Endometrium (tissue), 2 donors: Measurements from ENCODE around the gene DOK4.
A peak's percentile ranks its signal among the peaks of the same experiment; 100 is the strongest.

Experiments
- FAIRE-seq: peaks from 2 replicates; lab custom pipeline; 2012; peaks lifted over from hg19 to GRCh38; lab: Jason Lieb, UNC
- donor health status: control.
- donor health status: control.

Gene DOK4

DNA sequence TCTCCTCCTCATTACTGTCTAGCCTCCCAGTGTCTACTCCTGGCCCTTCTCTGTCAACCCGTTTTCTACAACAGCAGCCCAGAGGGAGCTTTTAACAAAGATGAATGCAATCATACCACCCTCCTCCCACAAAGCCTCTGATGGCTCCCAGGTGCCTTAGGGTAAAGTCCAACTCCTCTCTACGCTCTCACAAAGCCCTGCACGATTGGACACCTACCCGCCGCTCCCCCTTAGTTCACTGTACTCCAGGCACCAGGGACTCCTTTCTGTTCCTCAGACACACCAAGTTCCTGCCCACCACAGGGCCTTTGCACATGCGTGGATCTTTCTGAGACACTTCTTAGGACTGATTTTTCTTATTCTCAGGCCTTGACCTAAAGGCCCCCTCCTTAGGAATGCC lies 32.6 kb upstream of the DOK4 start:
- FAIRE-seq, result no peak

DNA sequence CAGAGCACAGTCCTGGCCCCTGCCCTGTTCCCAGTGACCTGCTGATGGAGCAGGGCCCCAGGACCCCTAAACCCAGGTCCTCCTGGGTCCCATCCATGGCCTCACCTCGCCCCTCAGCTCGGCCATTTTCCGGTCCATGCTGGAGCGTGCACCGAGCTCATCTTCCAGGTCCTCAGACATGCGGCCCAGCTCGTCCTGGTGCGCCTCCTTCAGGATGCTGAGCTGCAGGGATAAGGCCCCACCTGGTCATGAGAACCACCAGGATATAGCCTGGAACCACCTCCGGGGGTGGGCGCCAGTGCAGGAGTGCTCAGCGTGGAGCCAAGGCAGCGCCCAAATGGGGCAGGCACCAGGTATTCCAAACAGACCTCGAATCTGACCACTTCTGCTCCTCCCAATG lies 32.2 kb upstream of the DOK4 start:
- no peak for FAIRE-seq

DNA sequence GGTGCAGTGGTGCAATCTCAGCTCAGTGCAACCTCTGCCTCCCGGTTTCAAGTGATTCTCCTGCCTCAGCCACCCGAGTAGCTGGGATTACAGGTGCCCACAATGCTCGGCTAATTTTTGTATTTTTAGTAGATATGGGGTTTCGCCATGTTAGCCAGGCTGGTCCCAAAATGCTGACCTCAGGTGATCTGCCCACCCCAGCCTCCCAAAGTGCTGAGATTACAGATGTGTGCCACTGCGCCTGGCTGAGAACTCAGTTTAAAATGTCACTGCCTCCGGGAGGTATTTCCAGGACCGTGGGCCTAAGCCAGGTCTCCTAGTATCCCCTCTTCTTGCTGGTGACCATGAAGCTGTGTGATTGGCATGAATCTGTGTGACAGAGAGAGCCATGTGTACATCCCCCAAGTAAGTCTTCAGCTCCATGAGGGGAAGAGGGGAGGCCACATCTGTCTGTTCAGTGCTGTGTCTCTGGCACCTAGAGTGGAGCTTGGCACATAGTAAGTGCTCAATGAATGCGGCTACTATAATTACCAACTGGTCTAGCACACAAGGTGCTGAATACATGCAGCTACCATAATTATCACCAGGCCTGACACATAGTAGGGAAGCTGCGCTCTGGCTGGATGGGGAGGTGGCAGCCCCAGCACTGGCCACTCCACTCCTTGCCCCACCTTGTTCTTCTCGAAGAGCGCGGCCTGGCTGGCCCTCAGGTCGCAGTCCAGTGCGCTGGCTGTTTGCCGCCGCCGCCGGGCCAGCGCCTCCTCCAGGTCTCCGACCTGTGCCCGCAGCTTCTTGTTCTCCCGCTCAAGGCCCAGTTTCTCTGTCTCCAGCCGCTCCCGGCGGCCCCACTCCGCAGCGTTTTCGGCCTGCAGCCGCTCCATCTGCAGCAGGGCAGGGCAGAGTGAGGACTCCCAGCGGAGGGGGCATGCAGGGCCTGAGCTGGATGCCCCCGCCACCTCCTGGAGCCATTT lies 31.4 kb upstream of the DOK4 start:
- FAIRE-seq, result no peak

DNA sequence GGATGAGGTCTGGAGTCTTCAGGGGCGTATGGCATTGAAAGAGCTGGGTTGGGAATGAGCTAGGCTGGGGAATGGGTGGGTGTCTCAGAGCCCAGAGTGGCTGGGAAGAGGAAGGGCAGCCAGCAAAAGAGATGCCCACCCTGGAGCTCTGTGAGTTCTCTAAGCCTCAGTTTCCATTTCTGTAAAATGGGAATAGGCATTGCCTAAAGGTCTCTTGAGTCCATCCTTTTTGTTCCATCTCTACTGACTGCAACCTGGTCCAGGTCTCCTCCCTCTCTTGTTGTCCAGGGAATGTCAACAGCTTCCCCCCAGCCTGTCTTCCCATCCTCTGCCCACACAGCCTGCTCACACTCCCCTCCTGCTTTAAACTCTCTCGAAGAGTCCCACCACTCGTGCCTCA lies 30.5 kb upstream of the DOK4 start:
- no peak for FAIRE-seq

DNA sequence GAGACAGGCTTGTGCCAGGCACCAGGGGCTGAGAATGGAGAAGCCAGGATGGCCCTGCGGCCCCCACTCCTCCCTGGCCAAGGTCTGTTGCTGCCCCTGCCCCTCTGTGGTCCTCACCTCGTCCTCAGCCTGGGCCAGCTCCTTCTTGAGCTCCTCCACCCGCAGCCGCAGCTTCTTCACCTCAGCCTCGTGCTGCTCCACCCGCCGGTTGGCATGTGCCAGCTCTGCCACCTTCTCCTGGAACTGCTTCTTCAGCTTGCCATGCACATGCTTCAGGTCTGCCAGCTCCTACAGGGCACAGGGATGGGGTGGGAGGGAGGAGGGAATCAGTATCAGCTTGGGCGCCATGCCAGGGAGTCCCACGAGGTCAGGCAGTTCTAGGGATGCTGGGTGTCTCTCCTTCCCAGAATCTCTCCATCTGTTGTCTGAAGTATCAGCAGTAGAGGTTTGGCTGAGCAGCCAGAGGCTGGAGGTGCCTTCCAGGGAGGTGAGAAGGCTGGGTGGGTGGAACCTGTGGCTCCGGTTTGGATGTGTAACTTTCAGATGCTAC lies 30.0 kb upstream of the DOK4 start:
- no peak for FAIRE-seq

DNA sequence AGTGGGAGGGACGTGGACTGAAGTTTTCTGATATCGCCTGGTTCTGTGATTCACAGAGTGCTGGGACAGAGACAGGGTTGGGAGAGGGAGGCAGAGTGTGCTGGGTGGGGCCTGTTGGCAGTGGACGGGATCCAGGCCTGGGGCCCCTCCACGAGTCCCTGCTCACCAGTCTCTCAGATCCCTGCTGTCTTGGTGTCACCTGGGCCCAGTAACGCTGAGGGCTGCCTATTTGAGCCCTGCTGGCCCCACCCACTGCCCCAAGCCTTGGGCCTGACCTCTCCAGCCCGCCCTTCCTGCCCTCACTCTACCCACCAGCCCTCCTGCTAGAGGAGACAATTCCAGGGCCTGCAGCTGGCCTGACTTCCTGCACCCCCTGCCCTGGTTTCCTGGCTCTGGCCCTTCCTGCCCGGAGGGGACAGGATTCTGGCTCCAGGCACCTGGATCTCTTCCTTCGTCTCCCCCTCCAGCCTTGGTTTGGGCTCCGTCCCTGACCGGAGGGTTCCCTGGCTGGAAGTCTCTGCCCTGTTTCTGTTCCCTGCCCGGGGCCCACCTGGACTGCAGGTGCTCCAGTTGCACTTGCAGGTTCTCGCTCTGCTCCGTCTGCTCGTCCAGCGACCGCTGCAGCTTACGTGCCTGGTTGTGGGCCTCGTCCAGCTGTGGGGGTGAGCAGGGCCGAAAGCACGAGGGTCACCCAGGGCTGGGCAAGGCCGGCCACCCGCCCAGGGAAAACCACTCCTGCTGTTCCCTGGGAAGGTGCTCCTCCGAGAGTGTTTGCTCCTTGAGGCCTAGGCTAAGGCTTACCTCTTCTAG lies 28.7 kb upstream of the DOK4 start:
- FAIRE-seq, result no peak

DNA sequence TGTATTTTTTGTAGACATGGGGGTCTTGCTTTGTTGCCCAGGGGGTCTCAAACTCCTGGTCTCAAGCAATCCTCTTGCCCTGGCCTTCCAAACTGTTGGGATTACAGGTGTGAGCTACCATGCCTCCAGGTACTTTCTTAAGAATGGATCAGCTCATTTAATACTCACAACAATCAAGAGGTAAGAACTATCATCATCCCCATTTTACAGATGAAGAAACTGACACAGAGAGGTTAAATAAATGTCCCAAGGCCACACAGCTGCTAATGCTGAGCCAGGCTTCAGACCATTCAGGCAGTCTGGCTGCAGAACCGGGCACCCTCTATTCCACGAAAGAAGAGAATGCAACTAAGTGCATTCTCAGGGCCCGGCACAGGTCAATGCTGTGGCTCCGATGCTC lies 28.1 kb upstream of the DOK4 start:
- no peak for FAIRE-seq

DNA sequence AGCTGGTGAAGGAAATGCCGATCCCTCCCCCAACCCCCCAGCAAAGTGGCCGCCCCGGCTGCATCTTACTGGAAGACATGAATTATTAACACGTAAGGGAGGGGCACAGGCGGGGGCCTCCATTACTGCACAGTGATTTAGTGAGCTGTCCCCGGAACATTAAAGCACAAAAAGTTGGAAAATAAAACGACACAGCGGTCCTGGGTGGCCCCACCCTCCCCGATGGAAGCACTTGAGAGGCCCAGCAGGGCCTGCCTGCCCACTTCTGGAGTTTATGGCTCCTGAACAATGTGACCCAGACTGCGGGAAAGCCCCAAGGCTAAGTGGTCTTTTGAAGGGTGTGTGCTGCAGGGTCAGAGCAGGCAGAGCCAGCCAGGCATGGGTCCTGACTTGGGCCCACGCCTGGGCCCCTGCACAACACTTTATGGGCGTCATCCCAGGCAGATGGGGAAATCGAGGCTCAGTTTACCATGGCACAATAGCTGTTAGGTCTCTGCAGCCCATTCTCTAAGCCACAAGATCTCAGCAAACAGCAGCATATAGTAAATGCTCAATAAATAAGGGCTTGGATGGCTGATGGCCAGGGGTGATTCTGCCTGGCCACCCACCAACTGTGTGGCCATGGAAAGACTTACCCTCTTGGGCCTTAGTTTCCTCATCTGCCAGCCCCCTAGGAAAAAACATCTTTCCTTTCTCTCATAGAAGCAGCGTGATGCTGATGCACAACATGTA lies 27.2 kb upstream of the DOK4 start:
- FAIRE-seq, result peak; percentile 86

DNA sequence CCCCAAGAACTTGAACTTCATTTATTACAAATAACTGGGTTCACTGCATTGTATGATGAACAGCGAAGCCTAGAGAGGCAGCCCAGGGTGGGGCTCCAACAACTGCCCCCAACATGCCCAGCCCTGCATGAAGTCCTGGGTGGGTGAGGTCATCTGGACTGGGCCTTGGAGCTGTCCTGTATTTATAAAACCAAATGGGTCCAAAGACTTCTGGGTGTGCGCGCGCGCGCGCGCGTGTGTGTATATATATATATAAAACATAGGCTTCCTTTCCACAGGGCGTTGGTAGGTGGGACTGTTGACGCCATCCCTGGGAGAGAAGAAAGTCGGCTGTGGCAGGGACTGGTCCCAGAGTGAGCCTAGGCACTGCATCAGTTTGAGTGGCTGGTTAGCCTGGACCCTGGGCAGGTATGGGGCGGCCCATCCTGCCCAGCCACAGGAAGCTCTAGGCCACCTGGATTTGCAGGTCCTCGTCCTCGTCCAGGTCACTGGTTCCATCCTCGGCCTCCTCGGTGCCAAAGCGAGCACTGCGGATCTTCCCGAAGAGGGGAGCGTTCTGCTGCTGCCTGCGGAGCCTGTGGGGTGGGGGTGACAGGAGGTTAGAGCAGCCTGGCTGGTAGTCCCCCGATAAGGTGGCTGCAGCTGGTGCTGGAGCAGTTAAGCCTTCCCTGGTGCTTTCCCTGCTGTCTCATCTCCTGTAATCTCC lies 26.2 kb upstream of the DOK4 start:
- no peak for FAIRE-seq

DNA sequence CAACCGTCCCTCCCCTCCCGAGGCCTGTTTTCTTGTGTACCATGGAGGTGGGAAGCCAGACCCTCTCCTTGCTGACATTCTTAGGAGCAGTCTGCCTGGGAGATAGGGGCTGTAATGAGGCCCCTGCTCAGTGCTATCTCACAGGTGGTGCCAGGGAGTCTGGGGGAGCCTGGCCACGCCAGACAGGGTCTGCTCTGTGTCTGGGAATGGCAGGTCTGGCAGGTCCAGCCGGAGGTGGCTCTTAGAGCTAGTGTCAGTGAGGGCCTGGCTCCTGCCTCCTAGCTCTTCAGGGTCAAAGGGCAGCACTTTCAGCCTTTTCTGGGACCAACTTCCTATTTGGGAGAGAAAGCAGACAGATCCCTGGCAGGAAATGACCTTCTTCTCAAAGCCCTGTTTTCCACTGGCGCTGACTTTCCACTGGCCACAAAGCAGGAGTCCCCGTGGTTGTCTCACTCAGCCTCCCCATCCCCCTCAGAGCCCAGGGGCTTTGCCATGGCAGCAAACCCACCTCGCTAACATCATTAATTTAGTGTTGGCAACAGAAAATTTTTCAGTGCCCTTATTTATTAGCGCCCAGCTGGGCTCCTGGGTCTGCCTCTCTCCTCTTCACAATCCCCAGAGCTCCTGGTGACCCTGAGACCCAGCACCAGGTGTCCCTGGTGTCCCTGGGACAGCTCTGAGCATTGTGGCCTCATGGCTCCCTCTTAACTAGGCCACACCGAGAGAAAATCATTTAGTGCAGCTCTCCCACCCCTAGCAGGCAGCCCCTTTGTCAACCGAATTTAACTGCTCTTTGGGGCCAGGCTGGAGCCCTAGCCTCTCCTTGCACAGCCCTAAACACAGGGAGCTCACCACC lies 24.0 kb upstream of the DOK4 start:
- no peak for FAIRE-seq

DNA sequence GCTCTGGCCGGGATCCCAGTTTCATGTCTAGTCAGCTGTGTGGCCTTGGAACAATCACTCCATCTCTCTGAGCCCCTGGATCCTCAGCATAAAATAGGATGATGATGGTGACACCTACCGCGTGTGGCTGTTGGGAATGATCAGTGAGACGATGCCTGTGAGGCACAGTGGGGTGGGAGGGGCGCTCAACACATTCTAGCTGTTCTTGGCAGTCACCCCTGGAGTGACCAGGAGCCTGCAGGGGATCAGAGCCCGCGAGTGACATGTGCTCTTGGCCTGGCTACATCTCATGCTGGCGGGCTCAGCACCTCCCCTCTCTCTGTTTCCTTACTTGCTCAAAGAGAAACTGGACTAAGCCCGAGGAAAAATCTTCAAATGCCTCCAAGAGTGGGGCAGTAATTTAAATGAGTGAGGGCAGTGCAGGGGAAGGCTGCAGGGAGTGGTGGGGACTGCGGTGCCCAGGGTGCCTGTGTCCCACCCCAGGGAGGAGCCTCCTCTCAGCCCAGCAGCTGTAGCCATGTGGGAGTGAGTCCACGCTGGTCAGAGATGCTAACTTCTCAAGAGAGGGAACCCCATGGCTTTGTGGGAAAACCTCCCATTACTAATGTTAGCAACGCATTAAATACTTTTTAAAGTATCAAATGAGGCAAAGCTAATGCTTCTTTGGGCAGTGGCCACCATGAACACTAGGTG lies 23.1 kb upstream of the DOK4 start:
- no peak for FAIRE-seq

DNA sequence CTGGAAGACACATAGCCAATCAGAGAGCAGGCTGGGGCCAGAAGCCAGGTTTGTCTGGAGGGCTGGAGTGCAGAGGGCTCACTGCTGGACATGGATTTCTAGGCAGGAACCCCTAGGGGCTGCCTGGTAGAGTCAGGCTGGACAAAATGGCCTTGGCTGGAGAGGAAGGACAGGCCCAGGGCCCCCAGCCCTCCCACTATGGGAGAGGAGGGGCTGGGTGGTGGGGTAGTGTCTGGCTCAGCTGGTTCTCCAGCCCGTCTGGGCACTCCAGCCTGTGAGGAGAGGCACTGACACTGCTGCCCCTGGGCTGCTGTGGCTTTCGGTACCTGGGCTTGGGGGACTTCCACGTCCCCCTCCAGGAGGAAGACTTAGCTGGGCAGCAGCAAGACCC lies 21.7 kb upstream of the DOK4 start:
- FAIRE-seq, result no peak

DNA sequence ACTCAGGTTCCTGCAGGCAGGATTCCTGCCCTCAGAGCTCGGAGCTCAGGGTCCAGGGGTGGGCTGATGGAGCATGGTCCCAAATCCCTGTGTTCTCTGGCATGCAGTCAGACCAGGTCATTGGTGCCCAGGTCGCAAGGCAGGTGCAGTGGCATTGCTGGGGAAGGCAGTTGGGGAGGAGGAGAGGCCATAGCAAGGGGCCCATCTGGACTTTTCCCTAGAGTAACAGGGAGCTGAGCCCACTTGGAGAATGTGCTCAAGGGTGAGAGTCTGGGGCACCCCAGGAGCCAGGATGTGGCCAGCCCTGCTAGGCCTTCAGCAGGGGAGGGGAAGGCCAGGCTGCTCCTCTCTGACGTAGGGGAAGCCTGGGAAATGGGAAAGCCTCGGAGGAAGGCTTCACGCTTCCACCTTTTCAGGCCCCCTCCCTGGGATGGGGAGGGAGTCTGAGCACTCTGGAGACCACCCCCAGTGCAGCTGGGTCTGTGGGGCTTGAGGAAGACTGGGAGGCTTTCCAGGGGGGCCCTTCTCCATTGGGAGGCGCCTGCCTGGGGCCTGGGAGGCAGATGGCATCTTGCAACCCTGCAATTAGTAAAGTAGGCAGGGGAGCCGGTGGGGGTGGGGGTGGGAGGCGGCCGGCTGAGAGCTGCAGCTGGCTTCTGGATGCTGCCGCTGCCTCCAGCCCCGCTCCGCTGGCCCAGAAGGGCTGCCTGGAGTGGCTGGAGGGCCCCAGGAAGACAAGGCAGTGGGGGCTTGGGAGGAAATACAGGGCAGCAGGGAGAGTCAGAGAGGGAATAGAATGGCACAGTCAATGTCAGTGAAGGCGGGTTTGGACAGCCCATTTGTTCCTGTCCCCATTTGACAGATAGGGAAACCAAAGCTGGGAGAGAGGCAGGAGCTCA lies 21.1 kb upstream of the DOK4 start:
- FAIRE-seq, result no peak

DNA sequence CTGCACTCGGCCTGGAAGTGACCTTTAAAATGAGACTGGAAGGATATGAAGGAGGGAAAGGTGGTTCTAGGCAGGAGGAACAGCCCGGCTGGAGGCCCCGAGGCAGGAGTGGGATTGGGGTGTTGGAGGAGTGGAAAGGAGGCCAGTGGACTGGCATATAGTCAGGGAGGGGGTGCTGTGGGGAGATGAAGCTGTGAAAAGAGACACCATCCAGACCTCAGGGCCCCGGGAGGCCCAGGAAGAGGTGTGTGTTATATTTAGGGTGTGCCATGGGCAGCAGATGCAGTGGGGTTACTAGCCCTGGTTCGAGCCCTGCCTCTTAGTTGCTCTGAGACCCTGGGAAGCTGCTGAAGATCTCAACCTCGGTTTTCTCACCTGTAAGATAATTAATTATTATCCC lies 18.9 kb upstream of the DOK4 start:
- FAIRE-seq, result no peak

DNA sequence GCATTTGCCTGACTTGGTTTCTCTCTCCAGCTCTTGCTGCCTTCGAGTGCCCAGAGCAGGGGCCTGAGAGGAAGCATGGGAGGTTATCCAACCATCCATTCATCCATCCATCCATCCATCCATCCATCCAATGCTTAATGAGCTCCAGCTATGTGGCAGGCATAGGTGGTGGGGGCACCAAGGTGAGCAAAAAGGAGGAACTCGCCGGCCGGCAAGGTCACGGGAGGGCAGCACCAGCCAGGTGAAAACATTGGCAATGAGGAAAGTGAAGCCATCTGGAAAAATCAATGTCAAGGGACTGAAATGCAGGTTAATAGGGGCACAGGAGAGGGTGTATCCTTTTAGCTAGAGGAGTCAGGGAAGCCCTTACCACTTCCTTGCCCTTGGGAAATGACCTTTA lies 18.2 kb upstream of the DOK4 start:
- FAIRE-seq, result no peak

DNA sequence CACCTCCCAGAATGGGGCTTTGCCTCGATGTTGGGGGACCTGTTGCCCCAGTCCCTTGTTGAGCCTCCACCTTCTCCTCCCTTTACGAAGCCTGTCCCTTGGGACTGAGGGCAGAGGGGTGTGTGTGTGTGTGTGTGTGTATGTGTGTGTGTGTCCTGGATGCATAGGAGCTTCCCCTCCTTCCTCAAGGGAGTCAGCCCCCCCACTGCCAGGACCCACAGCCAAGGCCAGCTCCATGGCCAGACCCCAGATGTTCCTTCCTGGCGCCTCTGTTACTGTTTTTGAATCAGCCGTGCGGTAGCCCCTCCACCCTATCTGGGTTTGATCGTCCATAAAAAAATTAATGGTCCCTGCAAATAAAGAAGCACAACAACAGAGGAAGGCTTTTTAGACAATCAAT lies 17.7 kb upstream of the DOK4 start:
- FAIRE-seq, result no peak

DNA sequence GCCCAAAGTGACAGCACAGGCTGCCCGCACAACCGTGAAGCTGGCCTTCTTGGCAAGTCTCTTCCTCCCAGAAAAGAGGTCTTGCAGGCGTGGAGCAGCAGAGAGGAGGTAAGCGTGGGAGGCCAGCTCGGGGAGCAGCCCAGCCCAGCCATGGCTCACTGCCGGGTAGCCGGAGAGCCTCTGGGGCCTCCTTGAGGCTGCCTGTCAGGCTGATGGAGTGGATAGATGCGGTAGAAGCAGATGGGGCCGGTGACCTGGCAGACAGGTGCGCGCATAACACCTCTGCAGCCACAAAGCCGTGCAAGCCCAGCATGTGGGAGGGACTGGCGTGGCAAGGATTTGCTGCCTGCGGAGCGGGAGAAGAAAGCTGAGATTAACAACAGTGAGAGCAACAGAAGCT lies 17.1 kb upstream of the DOK4 start:
- no peak for FAIRE-seq

DNA sequence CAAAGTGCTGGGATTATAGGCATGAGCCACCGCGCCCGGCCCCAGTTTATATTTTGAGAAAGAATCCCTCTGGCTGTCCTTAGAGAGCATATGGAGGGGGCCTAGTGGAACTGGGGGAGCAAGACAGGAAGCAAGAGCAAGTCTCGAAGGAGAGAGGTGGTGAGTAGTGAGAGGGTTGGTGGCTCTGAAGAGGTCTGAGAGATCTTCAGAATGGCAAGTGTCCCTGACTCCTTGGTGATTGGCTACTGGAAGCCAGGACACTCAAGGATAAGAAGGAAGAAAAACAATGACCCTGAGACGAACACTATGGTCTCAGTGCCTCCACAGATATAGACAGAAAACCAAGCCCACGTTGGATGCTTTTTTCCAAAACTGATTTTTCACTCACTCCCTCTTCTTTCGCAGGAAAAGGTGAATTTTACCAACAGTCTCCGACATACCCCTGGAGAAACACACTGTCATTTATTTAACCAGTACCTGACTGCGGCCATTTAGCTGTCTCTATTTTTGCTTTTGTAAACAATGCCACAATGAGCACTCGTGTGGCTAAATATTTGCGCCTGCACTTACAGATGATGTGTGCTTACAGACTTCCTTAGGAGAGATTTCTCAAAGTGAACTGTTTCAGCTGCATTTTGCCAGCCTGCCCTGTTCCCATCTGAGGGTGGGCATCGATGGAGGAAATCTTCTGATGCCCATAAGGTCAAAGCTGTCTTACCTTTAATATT lies 15.9 kb upstream of the DOK4 start:
- FAIRE-seq, result no peak
